ENCODE measurements around the gene AP3S2. TPM values are rescaled to one million over a fixed set of nuclear protein-coding genes. Genes with fewer than 3 reads are reported as not detected.

Gene AP3S2
- total and polyA plus RNA-seq, 2 of the 13 experiments (the other 11 are each of a cell fraction or from before 2014, with no cell fraction given): 17.6 to 44.4 TPM

DNA sequence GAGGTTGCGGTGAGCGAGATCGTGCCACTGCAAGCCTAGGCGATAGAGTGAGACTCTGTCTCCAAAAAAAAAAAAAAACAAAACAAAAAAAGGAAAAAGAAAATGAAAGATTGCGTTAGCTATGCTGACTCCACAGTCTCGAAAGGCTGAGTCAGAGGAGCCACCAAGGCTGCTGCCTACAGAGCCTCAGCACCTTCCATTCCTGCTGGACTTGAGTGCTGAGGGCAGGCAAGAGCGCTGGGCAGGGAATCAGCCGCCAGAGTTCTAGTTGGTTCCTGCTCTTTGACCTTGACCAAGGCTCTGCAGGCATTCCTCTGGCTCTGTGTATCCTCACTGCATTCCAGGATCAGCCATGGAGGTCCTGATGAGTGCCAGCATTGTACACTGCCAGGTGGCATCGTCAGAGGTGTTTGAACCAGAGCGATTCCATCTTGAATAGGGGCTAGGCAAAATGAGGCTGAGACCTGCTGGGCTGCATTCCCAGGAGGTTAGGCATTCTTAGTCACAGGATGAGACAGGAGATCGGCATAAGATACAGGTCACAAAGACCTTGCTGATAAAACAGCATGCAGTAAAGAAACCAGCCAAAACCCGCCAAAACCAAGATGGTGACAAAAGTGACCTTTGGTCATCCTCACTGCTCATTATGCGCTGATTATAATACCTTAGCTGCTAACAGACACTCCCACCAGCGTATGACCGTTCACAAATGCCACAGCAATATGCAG lies 111.7 kb downstream of the AP3S2 start:
- peak overlapping the region; percentile 42 for H3K4me2 ChIP-seq (ENCODE audit: low read depth, low read length)
- peaks cover 73% of the 10 kb centered on the region for H3K4me1 ChIP-seq (ENCODE audit: insufficient read depth, low read length)
- no peak for TF ChIP-seq ATRX (CRISPR knock-in tag; IDR thresholded peaks at IDR 0.05; ENCODE audit: borderline replicate concordance)
- no peak for TF ChIP-seq SOX6 (IDR thresholded peaks at IDR 0.05)
- no peak for TF ChIP-seq SOX6 (CRISPR knock-in tag; IDR thresholded peaks at IDR 0.05)
- no peak for TF ChIP-seq LCORL (IDR thresholded peaks at IDR 0.05)
- TF ChIP-seq LCORL (CRISPR knock-in tag; IDR thresholded peaks at IDR 0.05): peak; percentile 29; the same call in 1 of the 2 replicates
- no peak for TF ChIP-seq ELF1 (CRISPR knock-in tag; IDR thresholded peaks at IDR 0.05)
- no peak for TF ChIP-seq CCDC6 (CRISPR knock-in tag; IDR thresholded peaks at IDR 0.05)
- no peak for TF ChIP-seq ZNF232 (CRISPR knock-in tag; IDR thresholded peaks at IDR 0.05; ENCODE audit: borderline replicate concordance)
- no peak for TF ChIP-seq RORA (CRISPR knock-in tag; IDR thresholded peaks at IDR 0.05)
- no peak for TF ChIP-seq ZBTB21 (CRISPR knock-in tag; IDR thresholded peaks at IDR 0.05)
- no peak for TF ChIP-seq PTBP1 (IDR thresholded peaks at IDR 0.05; ENCODE audit: low read depth, low read length, poor library complexity, severe bottlenecking)
- TF ChIP-seq ZNF749 (CRISPR knock-in tag; IDR thresholded peaks at IDR 0.05; ENCODE audit: borderline replicate concordance): no peak
- no peak for TF ChIP-seq ZNF30 (CRISPR knock-in tag; IDR thresholded peaks at IDR 0.05)
- no peak for TF ChIP-seq ZBTB7A (CRISPR knock-in tag; IDR thresholded peaks at IDR 0.05)
- no peak for TF ChIP-seq RFX1 (IDR thresholded peaks at IDR 0.05)
- no peak for TF ChIP-seq ZNF737 (CRISPR knock-in tag; IDR thresholded peaks at IDR 0.05; ENCODE audit: borderline replicate concordance)
- TF ChIP-seq, protein P1, sequence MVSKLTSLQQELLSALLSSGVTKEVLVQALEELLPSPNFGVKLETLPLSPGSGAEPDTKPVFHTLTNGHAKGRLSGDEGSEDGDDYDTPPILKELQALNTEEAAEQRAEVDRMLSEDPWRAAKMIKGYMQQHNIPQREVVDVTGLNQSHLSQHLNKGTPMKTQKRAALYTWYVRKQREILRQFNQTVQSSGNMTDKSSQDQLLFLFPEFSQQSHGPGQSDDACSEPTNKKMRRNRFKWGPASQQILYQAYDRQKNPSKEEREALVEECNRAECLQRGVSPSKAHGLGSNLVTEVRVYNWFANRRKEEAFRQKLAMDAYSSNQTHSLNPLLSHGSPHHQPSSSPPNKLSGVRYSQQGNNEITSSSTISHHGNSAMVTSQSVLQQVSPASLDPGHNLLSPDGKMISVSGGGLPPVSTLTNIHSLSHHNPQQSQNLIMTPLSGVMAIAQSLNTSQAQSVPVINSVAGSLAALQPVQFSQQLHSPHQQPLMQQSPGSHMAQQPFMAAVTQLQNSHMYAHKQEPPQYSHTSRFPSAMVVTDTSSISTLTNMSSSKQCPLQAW (CRISPR knock-in tag; IDR thresholded peaks at IDR 0.05): no peak
- TF ChIP-seq ZNF136 (CRISPR knock-in tag; IDR thresholded peaks at IDR 0.05; ENCODE audit: low read depth): no peak
- TF ChIP-seq, protein P2, sequence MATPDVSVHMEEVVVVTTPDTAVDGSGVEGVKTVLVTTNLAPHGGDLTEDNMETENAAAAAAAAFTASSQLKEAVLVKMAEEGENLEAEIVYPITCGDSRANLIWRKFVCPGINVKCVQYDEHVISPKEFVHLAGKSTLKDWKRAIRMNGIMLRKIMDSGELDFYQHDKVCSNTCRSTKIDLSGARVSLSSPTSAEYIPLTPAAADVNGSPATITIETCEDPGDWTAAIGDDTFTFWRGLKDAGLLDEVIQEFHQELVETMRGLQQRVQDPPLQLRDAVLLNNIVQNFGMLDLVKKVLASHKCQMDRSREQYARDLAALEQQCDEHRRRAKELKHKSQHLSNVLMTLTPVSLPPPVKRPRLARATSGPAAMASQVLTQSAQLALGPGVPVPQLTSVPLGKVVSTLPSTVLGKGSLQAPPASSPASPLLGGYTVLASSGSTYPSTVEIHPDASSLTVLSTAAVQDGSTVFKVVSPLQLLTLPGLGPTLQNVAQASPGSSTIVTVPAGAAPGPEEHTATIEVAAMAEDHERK (CRISPR knock-in tag; IDR thresholded peaks at IDR 0.05; ENCODE audit: low read depth): no peak
- TF ChIP-seq ZNF451 (CRISPR knock-in tag; IDR thresholded peaks at IDR 0.05): no peak
- TF ChIP-seq ZNF598 (CRISPR knock-in tag; IDR thresholded peaks at IDR 0.05; ENCODE audit: borderline replicate concordance): no peak
- TF ChIP-seq ZBTB8A (CRISPR knock-in tag; IDR thresholded peaks at IDR 0.05; ENCODE audit: borderline replicate concordance, low read depth): no peak

More for the DNA sequence above, 111.7 kb downstream of the AP3S2 start:
- Histone ChIP-seq H3K9ac (ENCODE audit: insufficient read depth, low read depth, low read length) (no peak overlapping the region), H3K27me3 (ENCODE audit: control insufficient read depth in 1 of 2, insufficient read depth in 2 of 2, low read length in 2 of 2) (peaks cover 2 to 7% of the 10 kb centered on the region in 2 experiments; a peak in 3 of 5 replicates), H4K20me1 (ENCODE audit: insufficient read depth, low read length) (no peaks in the 10 kb centered on the region; the same call in 1 of the 2 replicates), H3K27ac (ENCODE audit: extremely low read length, insufficient read depth, low read length) (no peak overlapping the region), H3K36me3 (replicated peaks in 1 of 2; ENCODE audit: control insufficient read depth in 1 of 2, insufficient read depth in 2 of 2, low read length in 2 of 2) (peaks cover 2 to 16% of the 10 kb centered on the region in 2 experiments; a peak in 3 of 5 replicates), H3K4me3 (replicated peaks in 1 of 3; ENCODE audit: insufficient read depth in 1 of 3, low read depth in 2 of 3, low read length in 3 of 3) (no peak overlapping the region), H2AFZ (ENCODE audit: low read length) (no peak overlapping the region), H3K79me2 (ENCODE audit: insufficient read depth, low read length) (no peaks in the 10 kb centered on the region), H3K9me3 (ENCODE audit: low read length) (no peaks in the 10 kb centered on the region)
- in situ Hi-C loops (cut with HindIII; ENCODE audit: extremely low pct_ligation_motif_present, low pct_unique_long_range_greater_than_20kb) (no loop called here), intact Hi-C loops (cut with micrococcal nuclease; ENCODE audit: unreplicated experiment) (no loop called here)
- ATAC-seq (peak; percentile 82), DNase-seq (ENCODE audit: low spot score) (peak; percentile 84), FAIRE-seq (peak; percentile 85)
- 55% methylated on average over 8 of the region's 15 CpGs for WGBS (ENCODE audit: low lambda C conversion rate)
- POLR2A ChIA-PET: no interaction called here
- BruUV-seq (replicated peaks): no TSS peak
- CTCF ChIA-PET (ENCODE audit: low intra/inter-chr PET ratio, low total read pairs): no interaction called here

Measured in HepG2 (cell line).